HT1080 (cell line): ENCODE data around the gene SEMA3F. TPM values are rescaled to one million over a fixed set of nuclear protein-coding genes. Genes with fewer than 3 reads are reported as not detected.

ENCODE experiments used
- DNase-seq: peaks from one replicate; pipeline ENCODE4 v3.0.0-alpha.2; 2015; ENCODE audit warnings: low read depth
- total RNA-seq: library from RNA; depleted of rRNA; stranded (reverse); fragments of >200 nt; shearing (Covaris generic); gene quantifications from 2 replicates; pipeline ENCODE4 v1.2.3, GENCODE V29; 2014

Gene SEMA3F
- total RNA-seq, 1 experiment from 2014 or later: 48.6 TPM

DNA sequence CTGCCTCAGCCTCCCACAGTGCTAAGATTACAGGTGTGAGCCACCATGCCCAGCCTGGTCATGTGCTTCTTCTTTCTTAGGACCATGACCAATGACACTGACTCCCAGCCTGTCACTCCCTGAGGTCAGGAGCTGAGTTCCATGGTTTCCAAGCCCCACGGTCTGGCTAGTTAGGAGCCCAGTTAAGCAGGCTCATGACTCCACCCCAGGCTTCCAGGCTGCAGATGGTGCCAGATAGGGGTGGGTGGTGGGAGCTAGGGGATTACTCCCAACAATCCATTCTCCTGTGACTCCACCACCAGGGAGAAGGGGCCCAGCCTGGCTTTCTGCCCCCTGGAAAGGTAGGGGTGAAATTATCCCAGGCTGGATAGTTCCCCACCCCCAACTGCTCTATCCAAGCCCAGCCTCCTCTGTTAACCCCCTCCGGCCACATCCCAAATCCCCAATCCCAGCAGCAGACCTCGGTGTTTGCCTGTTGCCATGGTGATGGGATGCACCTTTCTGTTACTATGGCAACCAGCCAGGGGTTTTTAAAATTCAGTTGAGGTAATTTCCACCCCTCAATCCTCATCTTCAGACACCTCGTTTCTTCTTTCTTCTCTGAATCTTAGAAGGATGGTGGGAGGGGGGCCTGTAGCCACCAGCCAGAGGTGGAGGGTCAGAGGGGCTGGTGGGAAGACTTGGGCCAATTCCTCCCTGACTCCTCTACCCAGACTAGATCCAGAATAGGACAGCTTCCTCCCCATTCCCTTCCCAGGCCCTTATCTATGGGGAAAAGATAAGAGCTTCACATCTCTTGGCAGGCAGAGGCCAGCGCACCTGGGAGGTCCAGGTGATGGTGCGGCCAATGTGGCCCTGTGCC, 22.5 kb upstream of the SEMA3F start:
- no peak for DNase-seq

DNA sequence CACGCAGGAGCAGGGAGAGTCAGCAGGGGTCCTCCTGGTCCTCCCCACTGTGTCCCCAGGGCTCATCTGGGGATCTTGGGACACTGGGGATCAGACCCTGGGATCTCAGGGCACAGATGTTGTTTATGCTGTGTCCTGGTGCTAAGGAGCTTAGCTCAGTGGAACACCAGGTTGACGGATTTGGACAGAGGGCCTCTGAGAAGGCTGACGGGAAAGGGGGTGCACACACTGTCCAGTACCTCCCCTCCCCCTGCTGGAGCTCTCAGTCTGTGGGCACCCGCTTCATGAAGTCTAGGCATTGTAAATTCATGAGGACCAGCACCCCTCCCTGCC, 21.9 kb upstream of the SEMA3F start:
- DNase-seq: no peak

DNA sequence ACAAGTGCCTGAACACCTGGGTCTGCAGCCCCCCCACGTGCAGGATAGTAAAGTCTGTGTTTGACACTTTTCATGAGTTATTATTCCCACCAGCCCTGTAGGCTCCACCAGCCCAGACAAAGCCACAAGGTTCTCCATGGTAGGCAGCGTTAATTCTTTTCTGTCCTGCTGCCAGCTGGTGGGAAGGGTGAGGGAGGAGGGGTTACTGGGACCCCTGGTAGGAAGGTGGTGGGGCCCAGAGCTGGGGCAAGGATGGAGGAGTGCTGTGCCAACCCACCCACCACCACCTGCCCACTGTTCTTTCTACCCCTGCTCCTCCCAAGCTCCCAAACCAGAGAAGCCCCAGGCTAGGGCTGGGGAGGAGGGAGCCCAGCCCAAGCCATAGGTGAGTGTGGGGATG, 20.8 kb upstream of the SEMA3F start:
- DNase-seq: no peak

- no peak for DNase-seq
Measured at GRCh38 chr3:50135964-50136363, 19.2 kb upstream of the SEMA3F start.

DNA sequence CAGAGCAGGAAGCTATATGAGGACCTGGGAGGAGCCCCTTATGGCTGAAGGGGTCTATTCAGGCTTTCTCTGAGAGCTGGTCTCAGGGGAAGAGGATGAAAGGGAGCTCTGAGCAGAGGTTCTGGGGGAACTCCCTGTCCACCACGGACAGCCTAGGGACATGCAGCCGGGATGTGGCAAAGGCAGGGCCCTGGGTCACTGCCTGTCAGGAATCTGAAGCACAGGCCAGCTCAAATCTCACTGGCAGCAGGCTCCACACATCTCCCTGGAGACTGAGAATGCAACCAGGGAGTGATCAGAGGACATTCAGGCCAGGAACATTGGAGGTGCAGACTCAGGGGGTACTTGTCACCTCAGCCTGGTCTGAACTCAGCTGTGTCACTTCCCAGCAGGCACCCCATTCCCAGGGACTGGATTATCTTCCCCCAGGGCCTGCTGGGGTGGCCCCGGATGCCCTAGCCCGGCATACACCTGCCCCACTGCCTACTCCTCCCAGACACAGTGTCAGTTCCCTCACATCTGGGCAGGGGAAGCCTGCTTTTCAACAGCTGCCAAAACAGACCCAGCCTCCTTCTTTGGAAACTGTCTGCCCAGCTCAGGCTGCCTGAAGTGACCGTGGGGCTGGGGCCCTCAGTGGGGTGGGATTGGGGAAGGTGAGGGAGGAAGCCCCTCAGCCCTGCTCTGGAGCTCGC, 18.3 kb upstream of the SEMA3F start:
- DNase-seq: no peak

DNA sequence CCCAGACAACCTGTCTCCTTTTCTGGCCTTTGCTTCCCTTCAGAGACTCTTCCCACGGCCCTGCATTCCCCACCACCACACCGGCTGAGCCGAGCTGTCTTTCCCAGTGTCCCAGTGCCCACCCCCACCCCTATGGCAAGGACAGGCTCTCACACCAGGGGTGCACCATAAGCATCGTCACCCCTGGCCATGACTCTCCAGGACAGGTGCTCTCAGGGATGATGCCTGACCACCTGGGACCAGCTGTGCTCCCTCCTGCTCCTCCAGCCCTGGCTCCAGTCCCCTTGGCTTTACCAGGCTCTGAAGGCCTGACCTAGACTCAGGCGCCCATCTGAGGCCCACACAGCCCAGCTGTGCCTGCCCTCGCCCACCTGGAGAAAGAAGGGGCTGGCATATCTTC, 17.6 kb upstream of the SEMA3F start:
- DNase-seq: no peak

GRCh38 chr3:50138266-50139200, 16.6 kb upstream of the SEMA3F start:
- peak; percentile 53 for DNase-seq

- no peak for DNase-seq
Measured at GRCh38 chr3:50139308-50139707, 15.8 kb upstream of the SEMA3F start.

DNA sequence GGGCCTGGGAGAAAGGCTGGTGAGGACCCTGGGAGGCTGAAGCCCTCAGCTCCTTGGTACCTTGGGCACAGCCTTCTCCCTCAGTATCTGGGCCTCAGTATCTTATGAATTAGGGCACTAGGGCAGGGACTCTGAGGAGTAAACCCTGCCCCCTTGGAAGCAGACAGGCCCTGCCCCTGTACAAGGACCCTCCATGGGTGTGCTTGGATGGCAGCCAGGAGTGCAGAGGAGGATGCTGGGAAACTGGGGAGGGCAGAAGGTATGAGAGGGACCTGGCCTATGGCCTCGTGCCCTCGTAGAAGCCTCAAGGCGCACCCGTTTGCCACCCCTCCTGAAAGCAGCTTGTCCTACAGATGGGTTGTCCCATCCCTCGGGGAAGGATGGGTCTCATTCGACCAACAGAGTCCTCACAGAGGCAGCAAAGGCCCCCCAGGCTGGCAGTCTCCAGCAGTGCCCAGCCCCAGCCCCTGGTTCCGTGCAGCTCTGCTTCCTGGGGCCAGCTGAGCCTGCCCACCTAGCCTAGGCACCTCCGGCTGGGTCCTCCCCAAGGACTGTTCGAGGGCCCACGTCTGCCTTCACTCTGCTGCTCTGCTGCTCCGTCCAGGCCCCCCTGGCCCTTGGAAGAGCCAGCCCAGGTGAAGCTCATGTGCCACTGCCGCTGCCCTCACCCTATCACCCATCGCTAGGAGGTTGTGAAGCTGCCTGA, 15.3 kb upstream of the SEMA3F start:
- DNase-seq: no peak

DNA sequence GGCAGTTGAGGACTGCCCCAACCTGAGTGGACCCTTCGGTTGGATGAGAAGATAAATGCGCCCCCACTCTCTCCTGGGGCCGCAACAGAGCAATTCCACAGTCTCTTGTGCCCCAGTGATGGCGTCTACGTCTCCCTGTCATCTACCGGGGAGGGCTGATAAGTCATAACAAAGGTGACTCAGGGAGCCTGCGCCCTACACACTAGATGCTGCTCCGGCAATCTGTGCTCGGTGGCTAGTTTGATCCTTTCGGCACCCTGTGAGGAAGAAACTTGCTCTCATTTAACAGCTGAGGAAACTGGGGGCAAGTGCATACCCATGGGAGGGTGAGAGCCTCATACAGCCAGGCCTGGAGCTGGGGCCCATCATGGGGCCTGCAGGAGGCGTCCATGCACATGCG, 14.1 kb upstream of the SEMA3F start:
- no peak for DNase-seq

GRCh38 chr3:50146316-50146901, 8.7 kb upstream of the SEMA3F start:
- no peak for DNase-seq

GRCh38 chr3:50147016-50147415, 8.1 kb upstream of the SEMA3F start:
- no peak for DNase-seq

GRCh38 chr3:50147447-50147846, 7.7 kb upstream of the SEMA3F start:
- no peak for DNase-seq

DNA sequence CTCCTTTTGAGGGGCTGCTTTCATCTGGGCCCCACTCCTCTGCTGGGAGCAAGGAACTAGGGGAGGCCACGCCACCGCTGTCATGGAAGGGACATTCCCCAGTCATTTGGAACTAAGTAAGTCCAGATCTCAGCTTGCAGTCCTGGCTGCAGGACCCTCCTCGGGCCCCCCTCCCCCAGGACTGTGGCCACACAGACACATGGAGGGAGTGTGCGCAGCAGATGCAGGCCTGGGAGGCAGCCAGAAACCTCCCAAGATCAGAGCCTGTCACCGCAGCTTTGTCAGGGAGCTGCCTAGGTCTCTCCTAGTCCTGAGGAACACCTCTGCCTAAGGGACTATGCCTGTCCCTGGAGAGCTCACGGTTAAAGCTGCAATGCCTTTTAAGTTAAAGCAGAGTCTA, 7.3 kb upstream of the SEMA3F start:
- DNase-seq: no peak

DNA sequence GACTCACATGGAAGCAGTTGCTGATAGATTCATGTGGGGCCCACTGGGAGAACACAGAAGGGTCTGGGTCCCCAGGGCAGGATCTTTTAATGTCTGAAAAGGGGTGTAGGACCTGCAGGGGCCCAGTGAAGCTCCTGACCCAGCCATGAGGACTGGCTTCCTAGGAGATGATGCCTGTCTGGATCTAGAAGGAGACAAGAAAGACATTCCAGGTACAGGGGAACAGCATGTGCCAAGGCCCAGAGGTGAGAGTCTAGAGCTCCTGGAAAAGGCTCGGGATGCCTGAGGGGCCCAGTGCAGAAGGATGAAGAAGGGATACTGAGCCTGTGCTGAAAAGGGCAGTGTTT, 4.7 kb upstream of the SEMA3F start:
- no peak for DNase-seq

DNA sequence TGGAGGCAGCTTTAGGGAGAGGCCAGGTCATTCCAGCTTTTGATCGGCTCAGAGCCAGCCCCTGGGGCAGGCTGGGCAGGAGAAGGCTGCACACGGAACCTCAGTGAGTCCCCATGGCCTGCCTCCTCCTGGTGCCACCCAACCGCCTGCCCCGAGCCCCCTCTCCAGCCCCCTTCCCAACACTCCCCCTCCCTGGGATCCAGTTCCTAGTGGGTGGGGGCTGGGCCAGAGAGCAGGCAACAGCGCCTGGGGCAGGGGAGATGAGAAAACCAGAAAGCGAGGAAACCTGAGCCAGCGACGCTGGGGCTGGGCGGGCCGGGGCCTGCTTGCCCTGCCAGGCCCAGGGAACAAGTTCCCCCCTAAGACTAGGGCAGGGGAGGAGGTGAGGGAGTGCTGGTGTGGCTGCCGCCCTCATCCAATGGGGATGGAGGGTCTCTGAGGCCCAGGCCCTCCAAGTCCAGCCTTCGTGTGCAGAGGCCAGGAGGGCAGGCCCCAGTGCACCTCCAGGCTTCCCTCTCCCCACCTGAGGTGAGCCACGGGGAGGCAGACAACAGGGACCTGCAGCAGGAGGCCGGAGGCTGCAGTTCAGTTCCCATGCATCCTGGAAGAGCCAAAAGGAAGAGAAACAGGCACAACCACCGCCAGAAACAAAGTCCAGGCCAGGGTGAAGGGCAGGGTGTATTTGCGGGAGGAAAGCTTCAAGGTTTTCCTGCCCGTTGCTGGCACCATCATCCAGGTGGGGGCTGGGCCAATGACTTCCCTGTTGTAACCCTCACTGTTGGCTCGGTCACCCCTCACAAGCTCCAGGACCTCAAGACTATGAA, 4.0 kb upstream of the SEMA3F start:
- DNase-seq: no peak

- DNase-seq: no peak
Measured at GRCh38 chr3:50151728-50152127, 3.4 kb upstream of the SEMA3F start.

DNA sequence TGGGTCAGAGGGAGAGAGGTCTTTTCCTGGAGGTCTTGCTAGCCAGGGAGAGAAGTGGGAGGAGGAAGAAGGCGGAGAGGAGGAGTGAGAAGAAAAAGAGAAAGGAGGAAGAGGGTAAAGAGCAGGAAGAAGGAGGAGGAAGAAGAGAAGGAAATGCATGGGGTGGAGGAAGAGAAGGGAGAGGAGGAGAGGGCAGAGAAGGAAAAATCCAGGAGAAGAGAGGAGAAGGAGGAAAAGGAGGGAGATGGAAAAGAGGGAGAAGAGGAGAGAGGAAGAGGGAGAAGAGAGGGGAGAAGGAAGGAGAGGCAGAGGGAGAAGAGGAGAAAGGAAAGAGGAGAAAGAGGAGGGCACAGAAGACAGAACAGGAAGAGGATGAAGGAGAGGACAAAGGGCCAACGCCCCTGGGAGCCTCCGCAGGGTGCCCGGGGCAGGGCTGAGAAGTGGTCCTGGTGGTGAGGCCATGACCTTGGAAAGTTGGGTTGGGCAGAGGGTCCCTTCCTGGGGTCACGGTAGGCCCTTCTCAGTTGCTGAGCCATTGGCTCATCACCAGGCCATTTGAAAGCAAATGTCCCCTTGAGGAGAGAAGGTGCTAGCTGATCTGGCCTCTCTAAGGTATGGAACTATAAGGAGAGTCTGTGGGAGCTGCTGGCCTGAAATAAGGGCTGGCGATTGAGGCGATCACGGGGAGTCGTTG, 1.2 kb upstream of the SEMA3F start:
- DNase-seq: no peak

DNA sequence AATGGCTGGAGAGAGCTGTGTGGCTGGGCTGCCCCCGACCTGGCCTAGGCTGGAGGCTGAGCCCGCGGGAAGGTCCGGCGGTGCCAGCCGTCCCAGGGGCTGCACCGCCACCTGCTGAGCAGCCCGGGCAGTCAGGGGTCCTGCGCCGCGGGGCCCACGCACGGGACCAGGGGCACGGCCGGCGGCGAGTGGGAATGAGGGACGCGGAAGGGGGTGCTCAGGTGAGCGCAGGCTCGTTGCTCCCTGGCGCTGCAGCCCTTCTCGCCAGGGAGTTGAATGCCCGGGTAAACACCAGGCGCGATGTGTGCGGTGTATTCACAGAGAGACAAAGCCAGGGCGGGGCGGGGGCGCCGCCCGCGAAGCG, 666 bp upstream of the SEMA3F start:
- no peak for DNase-seq

DNA sequence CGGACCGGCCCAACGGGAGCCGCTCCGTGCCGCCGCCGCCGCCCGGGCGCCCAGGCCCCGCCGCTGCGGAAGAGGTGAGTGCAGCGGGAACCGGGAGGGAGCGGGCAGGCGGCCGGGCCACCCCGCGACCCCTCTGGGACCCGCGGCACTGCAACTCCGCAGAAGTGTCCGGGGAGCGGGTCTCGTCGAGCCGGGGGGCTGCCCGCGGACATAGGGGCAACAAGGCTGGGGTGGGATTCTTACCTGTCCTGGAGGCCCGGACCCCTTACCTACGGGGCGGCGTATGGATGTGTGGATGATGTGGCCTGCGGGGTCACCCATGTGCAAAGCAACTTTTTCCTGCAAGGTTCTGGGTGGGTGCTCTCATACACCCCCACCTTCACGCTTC, 361 bp downstream of the SEMA3F start:
- no peak for DNase-seq
